Measurements from ENCODE around the gene RBM7. TPM values are rescaled to one million over a fixed set of nuclear protein-coding genes. Genes with fewer than 3 reads are reported as not detected.

RBM7 gene
- total RNA-seq, 1 donor from 2014 or later = 3.2 TPM

GRCh38 chr11:114375052-114375451 is 25.4 kb upstream of the RBM7 start:
- no peaks in the 10 kb centered on the region for H3K27me3 ChIP-seq
- no peaks in the 10 kb centered on the region for H3K4me1 ChIP-seq
- no peaks in the 10 kb centered on the region for H3K9me3 ChIP-seq
- no peak for DNase-seq (ENCODE audit: low spot score in 2 of 2)
- H3K4me3 ChIP-seq = no peak overlapping the region
- intact Hi-C loops (cut with DNase I) = no loop called here
- H3K36me3 ChIP-seq = no peaks in the 10 kb centered on the region
- H3K27ac ChIP-seq = no peak overlapping the region
- TF ChIP-seq CTCF (IDR thresholded peaks at IDR 0.05) = no peak

- no peak for DNase-seq (ENCODE audit: low spot score in 2 of 2)
- no peak for TF ChIP-seq CTCF (IDR thresholded peaks at IDR 0.05)
- no peaks in the 10 kb centered on the region for H3K27me3 ChIP-seq
- H3K4me1 ChIP-seq = no peaks in the 10 kb centered on the region
- no peak overlapping the region for H3K27ac ChIP-seq
- H3K36me3 ChIP-seq = no peaks in the 10 kb centered on the region
- no peak overlapping the region for H3K4me3 ChIP-seq
- intact Hi-C loops (cut with DNase I) = no loop called here
- H3K9me3 ChIP-seq = no peaks in the 10 kb centered on the region
Observed at GRCh38 chr11:114377612-114378267, 22.7 kb upstream of the RBM7 start.

- Histone ChIP-seq H3K9me3 (no peaks in the 10 kb centered on the region), H3K36me3 (no peaks in the 10 kb centered on the region), H3K4me3 (no peak overlapping the region), H3K4me1 (no peaks in the 10 kb centered on the region), H3K27me3 (no peaks in the 10 kb centered on the region), H3K27ac (no peak overlapping the region)
- intact Hi-C loops (cut with DNase I) = no loop called here
- DNase-seq (ENCODE audit: low spot score in 2 of 2) = no peak
- no peak for TF ChIP-seq CTCF (IDR thresholded peaks at IDR 0.05)
Observed at GRCh38 chr11:114379394-114380069, 20.9 kb upstream of the RBM7 start.

GRCh38 chr11:114382509-114382908 is 18.0 kb upstream of the RBM7 start:
- Histone ChIP-seq H3K36me3 (no peaks in the 10 kb centered on the region), H3K4me3 (no peak overlapping the region), H3K4me1 (no peaks in the 10 kb centered on the region), H3K27ac (no peak overlapping the region), H3K27me3 (no peaks in the 10 kb centered on the region), H3K9me3 (no peaks in the 10 kb centered on the region)
- DNase-seq (ENCODE audit: low spot score in 2 of 2) = no peak
- no peak for TF ChIP-seq CTCF (IDR thresholded peaks at IDR 0.05)
- intact Hi-C loops (cut with DNase I) = no loop called here

GRCh38 chr11:114384487-114384886 is 16.0 kb upstream of the RBM7 start:
- intact Hi-C loops (cut with DNase I) = no loop called here
- no peak for DNase-seq (ENCODE audit: low spot score in 2 of 2)
- no peak overlapping the region for H3K27ac ChIP-seq
- H3K4me1 ChIP-seq = no peaks in the 10 kb centered on the region
- H3K36me3 ChIP-seq = no peaks in the 10 kb centered on the region
- H3K9me3 ChIP-seq = no peaks in the 10 kb centered on the region
- H3K4me3 ChIP-seq = no peak overlapping the region
- H3K27me3 ChIP-seq = no peaks in the 10 kb centered on the region
- no peak for TF ChIP-seq CTCF (IDR thresholded peaks at IDR 0.05)
